A549 (cell line): ENCODE results near the gene HACL1. TPM values are rescaled to one million over a fixed set of nuclear protein-coding genes. Genes with fewer than 3 reads are reported as not detected.

ENCODE experiments used
- ATAC-seq, 2 experiments: fragments of 200-7000 bp in 1 of 2; fragments of >200 bp in 1 of 2; cut with Nextera tagmentation in 1 of 2; cut with Tn5 transposase in 1 of 2; 3 replicates each; pipeline versions ENCODE4 v1.8.0 to v1.9.1; 2018 to 2020; ENCODE audit warnings: mild to moderate bottlenecking in 1 of 2, moderate library complexity in 1 of 2
- CTCF ChIA-PET: fragments of 300-600 bp; sonication (Branson Sonifier 250); formaldehyde crosslinking; extraction: SDS; loops from one replicate; lab custom pipeline; 2021; ENCODE audit warnings: antibody characterized with exemption, inconsistent platforms; lab: Yijun Ruan, JAX
- POLR2A ChIA-PET: fragments of 350-600 bp; formaldehyde crosslinking; extraction: SDS; loops from one replicate; lab custom pipeline; 2021; ENCODE audit warnings: antibody characterized with exemption, inconsistent platforms; lab: Yijun Ruan, JAX
- DNase-seq, 2 experiments: peaks; one replicate each; pipeline versions ENCODE4 v3.0.0 to v3.0.0-alpha.2; 2011 to 2016; ENCODE audit warnings: low read depth in 1 of 2, low spot score in 1 of 2
- FAIRE-seq: peaks from 2 replicates; lab custom pipeline; 2011; peaks lifted over from hg19 to GRCh38; lab: Jason Lieb, UNC
- H3K27ac ChIP-seq, 2 experiments: fragments of >200 bp; sonication (Bioruptor Twin); formaldehyde crosslinking; 3 replicates each; pipeline ENCODE4 v1.5.1; 2016 to 2017
- H3K4me1 ChIP-seq: fragments of >200 bp; sonication (Bioruptor Twin); formaldehyde crosslinking; 3 replicates; pipeline ENCODE4 v1.6.1; 2016
- H3K4me2 ChIP-seq: fragments of >200 bp; sonication (Bioruptor Twin); formaldehyde crosslinking; 3 replicates; pipeline ENCODE4 v1.6.1; 2016
- H3K4me3 ChIP-seq: fragments of >200 bp; sonication (Bioruptor Twin); formaldehyde crosslinking; 3 replicates; pipeline ENCODE4 v1.5.1; 2016
- H3K9me3 ChIP-seq: fragments of >200 bp; sonication (Bioruptor Twin); formaldehyde crosslinking; 3 replicates; pipeline ENCODE4 v1.6.1; 2016
- BCL3 ChIP-seq: fragments of >200 bp; sonication (Bioruptor Twin); formaldehyde crosslinking; IDR thresholded peaks from 3 replicates; pipeline ENCODE4 v1.6.1; 2016
- BHLHE40 ChIP-seq: IDR thresholded peaks from 2 replicates; pipeline ENCODE4 v1.6.1; 2012; ENCODE audit warnings: low read depth, low read length, inconsistent platforms
- CBX8 ChIP-seq: fragments of 200-600 bp; sonication (generic); IDR thresholded peaks from 2 replicates; pipeline ENCODE4 v1.6.1; 2016
- EHF ChIP-seq: fragments of 250-450 bp; sonication (Bioruptor Pico); IDR thresholded peaks from 2 replicates; pipeline ENCODE4 v1.5.0; 2020; ENCODE audit warnings: mild to moderate bottlenecking
- EP300 ChIP-seq, 2 experiments: fragments of >200 bp; sonication (Bioruptor Twin); formaldehyde crosslinking; IDR thresholded peaks; 2 replicates in 1 of 2; 3 replicates in 1 of 2; pipeline ENCODE4 v1.6.1; 2016 to 2017
- ESRRA ChIP-seq: fragments of 150-350 bp; IDR thresholded peaks from 2 replicates; pipeline ENCODE4 v1.6.1; 2014; ENCODE audit warnings: mild to moderate bottlenecking, low read length, borderline replicate concordance
- FOSB ChIP-seq: fragments of 250-450 bp; sonication (Bioruptor Pico); IDR thresholded peaks from 2 replicates; pipeline ENCODE4 v1.5.0; 2020; ENCODE audit warnings: mild to moderate bottlenecking, moderate library complexity
- FOSL2 ChIP-seq, 2 experiments: fragments of 450-650 bp in 1 of 2; fragments of >200 bp in 1 of 2; sonication (Bioruptor Twin) in 1 of 2; formaldehyde crosslinking; IDR thresholded peaks; 2 replicates each; pipeline versions ENCODE4 v1.5.0 to v1.6.1; 2016 to 2020; ENCODE audit warnings: mild to moderate bottlenecking in 1 of 2, moderate library complexity in 1 of 2
- FOXS1 ChIP-seq: fragments of 250-450 bp; sonication (Bioruptor Pico); IDR thresholded peaks from 2 replicates; pipeline ENCODE4 v1.5.0; 2020; ENCODE audit warnings: mild to moderate bottlenecking, moderate library complexity
- HDAC2 ChIP-seq: fragments of 200-600 bp; sonication (generic); IDR thresholded peaks from 2 replicates; pipeline ENCODE4 v1.6.1; 2016
- HMGXB4 ChIP-seq: fragments of 250-450 bp; sonication (Bioruptor Pico); IDR thresholded peaks from 2 replicates; pipeline ENCODE4 v1.5.0; 2021; ENCODE audit warnings: mild to moderate bottlenecking, moderate library complexity, borderline replicate concordance
- HOXB13 ChIP-seq: fragments of 250-450 bp; sonication (Bioruptor Pico); IDR thresholded peaks from 2 replicates; pipeline ENCODE4 v1.5.0; 2020; ENCODE audit warnings: low read depth, mild to moderate bottlenecking, moderate library complexity
- JUNB ChIP-seq: fragments of >200 bp; sonication (Bioruptor Twin); formaldehyde crosslinking; IDR thresholded peaks from 2 replicates; pipeline ENCODE4 v1.6.1; 2016
- KDM1A ChIP-seq: fragments of 200-600 bp; sonication (generic); IDR thresholded peaks from 2 replicates; pipeline ENCODE4 v1.6.1; 2016; ENCODE audit warnings: low read depth, mild to moderate bottlenecking
- MYC ChIP-seq: IDR thresholded peaks from 2 replicates; pipeline ENCODE4 v1.6.1; 2012; ENCODE audit warnings: mild to moderate bottlenecking, inconsistent platforms, low read length, improper control_type of control experiment, borderline replicate concordance
- NR3C1 ChIP-seq: fragments of >200 bp; sonication (Bioruptor Twin); formaldehyde crosslinking; IDR thresholded peaks from 3 replicates; pipeline ENCODE4 v1.6.1; 2017
- PBX3 ChIP-seq: IDR thresholded peaks from 2 replicates; pipeline ENCODE4 v1.6.1; 2012
- PHF8 ChIP-seq: fragments of 200-600 bp; sonication (generic); IDR thresholded peaks from 2 replicates; pipeline ENCODE4 v1.6.1; 2016; ENCODE audit warnings: low read depth, mild to moderate bottlenecking, antibody characterized with exemption, moderate library complexity, borderline replicate concordance
- POLR2AphosphoS2 ChIP-seq: conservative IDR thresholded peaks from 2 replicates; pipeline ENCODE4 v1.6.1; 2012; ENCODE audit warnings: low read length, improper control_type of control experiment, inconsistent platforms
- RCOR1 ChIP-seq: fragments of 150-350 bp; IDR thresholded peaks from 2 replicates; pipeline ENCODE4 v1.6.1; 2014; ENCODE audit warnings: antibody characterized with exemption, low read length, low read depth
- REST ChIP-seq: fragments of 200-600 bp; sonication (generic); IDR thresholded peaks from 2 replicates; pipeline ENCODE4 v1.6.1; 2016; ENCODE audit warnings: antibody characterized with exemption, mild to moderate bottlenecking, moderate library complexity
- RFX5 ChIP-seq: fragments of 450-650 bp; IDR thresholded peaks from 2 replicates; pipeline ENCODE4 v1.7.1; 2014; ENCODE audit warnings: antibody characterized with exemption, mild to moderate bottlenecking, moderate library complexity
- RNF2 ChIP-seq: fragments of 200-600 bp; sonication (generic); IDR thresholded peaks from 2 replicates; pipeline ENCODE4 v1.6.1; 2016; ENCODE audit warnings: low read depth, mild to moderate bottlenecking, antibody characterized with exemption, moderate library complexity, borderline replicate concordance
- TFCP2L1 ChIP-seq: fragments of 250-450 bp; sonication (Bioruptor Pico); IDR thresholded peaks from 2 replicates; pipeline ENCODE4 v1.5.0; 2021; ENCODE audit warnings: mild to moderate bottlenecking
- TP53 ChIP-seq: fragments of 250-450 bp; sonication (Bioruptor Pico); IDR thresholded peaks from 2 replicates; pipeline ENCODE4 v1.5.0; 2021; ENCODE audit warnings: mild to moderate bottlenecking, moderate library complexity
- ZC3H11A ChIP-seq: fragments of 450-650 bp; IDR thresholded peaks from 2 replicates; pipeline ENCODE4 v1.6.1; 2014; ENCODE audit warnings: antibody characterized with exemption, mild to moderate bottlenecking
- ZFP36 ChIP-seq: fragments of 450-650 bp; IDR thresholded peaks from 2 replicates; pipeline ENCODE4 v1.6.1; 2014; ENCODE audit warnings: borderline replicate concordance; ENCODE audit not compliant: partially characterized antibody
- WGBS: methylation state at CpG from one replicate; pipeline ENCODE4 v1.1.6; 2017; ENCODE audit errors: missing lambda C conversion rate; 5-methylcytosine and 5-hydroxymethylcytosine counted together
- polyA plus RNA-seq, 4 experiments: library from polyadenylated mRNA; depleted of rRNA in 3 of 4; stranded (reverse); fragments of >200 nt; fragmentation: RNase III in 1 of 4; extraction: RNeasy Plus Mini Kit Qiagen cat#74134 plus additional on column Dnase treatment in 1 of 4; gene quantifications; 2 replicates in 3 of 4; 3 replicates in 1 of 4; pipeline ENCODE4 v1.2.3, GENCODE V29; 2011 to 2017

Gene HACL1
- polyA plus RNA-seq, 2 of the 4 experiments (the other 2 are of a cell fraction): 26.3 to 51.0 TPM

GRCh38 chr3:15556512-15556911 is 44.9 kb downstream of the HACL1 start:
- DNase-seq: no peak
- TF ChIP-seq ESRRA: no peak
- TF ChIP-seq HOXB13 (CRISPR knock-in tag): no peak
- no peak for TF ChIP-seq ZFP36
- TF ChIP-seq TFCP2L1 (CRISPR knock-in tag): no peak
- no peak for TF ChIP-seq RCOR1
- no peak for TF ChIP-seq BCL3
- no peak for TF ChIP-seq RFX5
- no peak for TF ChIP-seq BHLHE40
- TF ChIP-seq POLR2AphosphoS2: no peak
- no peak for TF ChIP-seq HMGXB4
- no peak for TF ChIP-seq FOSB (CRISPR knock-in tag)
- TF ChIP-seq PBX3: no peak
- no peak for TF ChIP-seq EHF (CRISPR knock-in tag)
- no peak for TF ChIP-seq FOSL2 (IDR thresholded peaks at IDR 0.05)
- TF ChIP-seq FOSL2 (CRISPR knock-in tag; IDR thresholded peaks at IDR 0.05): no peak
- no peak for TF ChIP-seq PHF8
- no peak for TF ChIP-seq HDAC2
- TF ChIP-seq MYC: no peak
- no peak for TF ChIP-seq JUNB
- no peak for TF ChIP-seq REST
- 80% methylated on average over 2 of the region's 2 CpGs for WGBS
- ChIA-PET CTCF (interaction anchor here (0.6 to 3.0 kb wide), 18 partner anchors 10 to 451 kb away, joined by 3 to 12 read pairs (median 4); partner anchors contain the start of gene CAPN7), POLR2A (no interaction called here)
- Histone ChIP-seq H3K4me2 (no peak overlapping the region), H3K4me3 (no peak overlapping the region), H3K27ac (no peak overlapping the region), H3K9me3 (no peaks in the 10 kb centered on the region), H3K4me1 (peaks cover 6% of the 10 kb centered on the region; the same call in 1 of the 3 replicates)
- FAIRE-seq: no peak
- ATAC-seq: no peak

- Histone ChIP-seq H3K4me1 (peaks cover 6% of the 10 kb centered on the region; the same call in 1 of the 3 replicates), H3K9me3 (no peaks in the 10 kb centered on the region), H3K4me3 (no peak overlapping the region), H3K4me2 (no peak overlapping the region), H3K27ac (no peak overlapping the region)
- WGBS: 89% methylated on average over 3 of the region's 3 CpGs
- ATAC-seq (no peak), DNase-seq (no peak), FAIRE-seq (no peak)
- TF ChIP-seq CBX8 (no peak), KDM1A (no peak), ESRRA (no peak), RNF2 (no peak), FOXS1 (no peak), NR3C1 (no peak), TP53 (no peak), POLR2AphosphoS2 (no peak), BHLHE40 (no peak), EP300 (IDR thresholded peaks at IDR 0.05) (no peak), ZC3H11A (no peak)
- ChIA-PET POLR2A (no interaction called here), CTCF (interaction anchor here (1.3 to 2.0 kb wide), 2 partner anchors 286 to 446 kb away, joined by 3 to 5 read pairs; no protein-coding TSS in a partner anchor)
Measured at GRCh38 chr3:15553749-15554148, 47.6 kb downstream of the HACL1 start.
